GM18868 (cell line): ENCODE results near the gene DNM1.

Source experiments
- ATAC-seq: cut with Tn5 transposase; IDR thresholded peaks from one replicate; pipeline ENCODE4 v1.9.1; 2021; ENCODE audit warnings: mild to moderate bottlenecking, moderate library complexity; ENCODE audit not compliant: unreplicated experiment

DNM1 gene

GRCh38 chr9:128249908-128250838 is 47.0 kb downstream of the DNM1 start:
- ATAC-seq, result peak; percentile 84

- no peak for ATAC-seq
Measured at GRCh38 chr9:128250839-128251731, 47.9 kb downstream of the DNM1 start.

- ATAC-seq, result no peak
Measured at GRCh38 chr9:128251732-128252100, 48.5 kb downstream of the DNM1 start.

GRCh38 chr9:128252317-128253139 is 49.3 kb downstream of the DNM1 start:
- ATAC-seq, result no peak

GRCh38 chr9:128253140-128253990 is 50.2 kb downstream of the DNM1 start:
- ATAC-seq, result no peak

DNA sequence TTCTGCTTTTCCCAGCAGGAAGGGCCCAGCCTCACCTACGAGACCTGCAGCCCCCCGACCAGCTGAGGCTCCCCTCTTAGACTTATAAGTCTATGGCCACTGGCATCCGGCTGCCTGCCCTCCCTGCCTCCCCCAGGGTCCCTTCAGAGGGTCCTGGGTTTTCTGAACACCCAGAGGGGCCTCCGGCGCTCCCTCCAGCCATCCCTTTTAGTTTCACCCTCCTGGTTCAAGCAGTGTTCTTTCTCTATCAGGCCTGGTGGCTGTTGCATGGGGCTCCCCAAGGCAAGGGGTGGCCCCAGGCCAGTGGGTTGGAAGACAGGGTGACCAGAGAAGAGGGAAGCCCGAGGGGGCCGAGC is 50.8 kb downstream of the DNM1 start:
- ATAC-seq, result no peak

DNA sequence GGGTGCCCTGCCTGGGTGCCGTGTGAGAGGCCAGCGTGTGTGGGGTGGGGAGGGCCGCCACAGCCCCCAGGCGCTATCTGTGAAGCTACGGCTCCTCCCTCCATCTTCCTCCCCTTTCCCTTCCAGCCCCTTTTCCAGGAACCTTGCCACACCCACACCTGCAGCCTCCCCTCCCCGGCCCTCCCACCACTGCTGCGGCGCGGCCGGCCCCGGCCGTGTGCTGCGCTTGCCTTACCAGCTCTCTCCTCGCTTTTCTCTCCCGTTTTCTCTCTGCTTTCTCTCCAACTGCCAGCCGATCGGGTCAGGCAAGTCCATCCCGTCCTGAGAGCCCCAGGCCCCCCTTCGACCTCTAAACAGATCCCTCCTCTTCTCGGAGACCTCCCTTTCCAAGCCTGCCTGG is 51.2 kb downstream of the DNM1 start:
- no peak for ATAC-seq

- ATAC-seq, result no peak
Measured at GRCh38 chr9:128254855-128255759, 51.9 kb downstream of the DNM1 start.

GRCh38 chr9:128257086-128257825 is 54.1 kb downstream of the DNM1 start:
- ATAC-seq, result no peak

GRCh38 chr9:128257907-128258306 is 54.7 kb downstream of the DNM1 start:
- ATAC-seq, result no peak

DNA sequence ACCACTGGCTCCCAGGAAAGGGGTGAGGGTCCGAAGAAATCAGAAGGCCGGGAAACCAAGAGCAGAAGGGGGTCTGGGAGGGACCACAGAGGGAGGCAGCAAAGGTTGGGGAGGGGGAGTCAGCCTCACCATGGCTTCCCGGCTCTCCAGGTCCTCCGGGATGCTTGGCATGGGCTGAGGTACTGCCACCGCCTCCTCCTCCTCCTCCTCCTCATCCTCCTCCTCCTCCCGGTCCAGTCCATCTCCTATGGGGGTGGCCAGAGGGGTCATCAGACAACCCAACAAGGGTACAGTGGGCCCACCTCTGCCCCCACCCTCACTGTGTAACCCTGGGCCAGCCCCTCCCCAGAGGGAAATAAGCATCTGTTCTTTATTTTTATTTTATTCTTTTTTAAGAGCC is 55.1 kb downstream of the DNM1 start:
- ATAC-seq, result no peak

DNA sequence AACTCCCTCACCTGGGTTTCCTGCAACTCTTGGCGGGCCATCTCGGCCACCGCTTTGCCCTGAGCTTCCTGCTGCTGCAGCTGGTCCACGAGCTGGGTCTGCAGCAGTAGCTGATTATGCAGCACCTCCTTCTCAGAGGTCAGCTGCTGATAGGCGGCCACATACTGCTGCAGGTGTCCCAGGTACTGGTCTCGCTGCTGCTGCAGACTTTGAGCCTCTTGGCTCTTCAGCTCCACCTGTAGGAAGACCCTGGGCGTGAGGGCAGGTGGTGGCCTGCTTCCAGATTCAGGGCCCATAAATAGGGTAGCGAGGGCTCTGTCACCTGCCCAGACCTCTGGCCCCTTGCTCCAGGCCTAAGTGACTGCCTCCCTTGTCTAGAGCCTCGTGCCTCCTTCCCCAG is 56.0 kb downstream of the DNM1 start:
- no peak for ATAC-seq

DNA sequence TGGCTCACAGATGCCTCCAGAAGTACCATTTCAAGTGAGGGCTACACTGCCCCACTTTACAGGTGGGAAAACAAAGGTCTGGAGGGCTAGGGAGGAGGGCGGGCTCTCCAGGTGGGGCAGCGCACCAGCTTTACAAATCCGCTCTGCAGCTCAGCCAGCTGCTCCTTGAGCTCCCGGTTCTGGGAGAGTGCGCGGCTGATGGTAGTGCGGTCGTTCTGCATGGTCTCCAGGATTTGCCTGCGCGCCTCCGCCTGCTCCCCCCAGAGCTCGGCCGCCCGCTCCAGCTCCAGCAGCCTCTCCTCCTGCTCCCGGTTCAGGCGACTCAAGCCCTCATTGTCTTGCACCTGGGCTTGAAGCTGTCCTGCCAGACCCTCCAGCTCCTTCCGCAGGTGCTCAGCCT is 57.2 kb downstream of the DNM1 start:
- ATAC-seq, result no peak

GRCh38 chr9:128262687-128263086 is 59.5 kb downstream of the DNM1 start:
- ATAC-seq, result no peak

DNA sequence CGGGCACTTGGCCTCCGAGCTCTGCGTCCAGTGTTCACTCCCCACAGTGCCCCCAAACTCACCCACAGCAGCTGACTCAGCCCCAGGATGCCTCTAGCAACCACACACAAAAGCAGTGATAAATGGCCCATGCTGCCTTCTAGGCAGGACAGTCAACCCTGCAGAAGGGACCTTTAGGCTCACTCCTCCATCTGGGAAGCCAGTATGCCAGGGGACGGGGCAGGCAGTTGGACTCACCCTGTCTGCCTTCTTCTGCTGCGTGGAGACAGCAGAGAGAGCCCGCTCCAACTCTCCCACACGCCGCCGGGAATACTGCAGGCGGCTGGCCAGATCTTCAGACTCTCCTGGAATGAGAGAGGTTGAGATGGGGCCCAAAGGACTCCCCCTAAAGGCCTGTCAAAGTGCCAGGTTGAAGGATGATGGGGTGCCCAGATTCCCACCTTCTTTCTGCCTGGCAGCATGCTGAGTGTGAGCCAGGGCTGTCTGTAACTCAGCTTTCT is 62.2 kb downstream of the DNM1 start:
- no peak for ATAC-seq

GRCh38 chr9:128266868-128267590 is 63.9 kb downstream of the DNM1 start:
- no peak for ATAC-seq

- ATAC-seq, result no peak
Measured at GRCh38 chr9:128271112-128271511, 67.9 kb downstream of the DNM1 start.

DNA sequence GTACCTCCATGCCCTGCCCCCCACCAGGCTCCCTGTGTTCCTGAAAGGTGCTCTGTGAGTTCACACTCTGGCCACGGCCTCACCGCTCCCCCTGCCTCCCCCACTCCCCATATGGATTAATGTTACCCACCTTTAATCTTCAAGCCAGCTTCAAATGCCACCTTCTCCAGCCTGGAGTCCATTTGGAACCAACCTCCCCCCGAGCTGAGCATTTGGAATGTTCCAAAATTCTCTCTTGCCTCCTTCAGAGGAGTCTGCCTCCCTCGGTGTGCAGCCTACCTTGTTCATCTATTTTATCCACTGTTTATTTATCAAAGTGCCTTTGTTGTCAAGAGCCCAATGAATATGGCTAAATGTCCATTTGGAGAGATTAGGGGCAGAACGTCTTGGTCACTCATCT is 68.3 kb downstream of the DNM1 start:
- ATAC-seq, result no peak
